ENCODE data around the gene MIOX.

MIOX gene

GRCh38 chr22:50486561-50487289 lies at the start of gene MIOX:
Gene MIOX (plus strand): TSS chr22:50486859. CDS start chr22:50486898, 39 bp downstream.
- TF ChIP-seq CREB1 (IDR thresholded peaks at IDR 0.05; ENCODE audit: low read depth), result no peak
- TF ChIP-seq ZBTB7A (IDR thresholded peaks at IDR 0.05; ENCODE audit: low read depth), result 0 out of 2 replicates have a peak, but pooled peaks have one; percentile 2

- no peak for TF ChIP-seq FOXM1 (IDR thresholded peaks at IDR 0.05; ENCODE audit: borderline replicate concordance, low read depth)
- no peak for TF ChIP-seq EP300 (IDR thresholded peaks at IDR 0.05; ENCODE audit: borderline replicate concordance)
- TF ChIP-seq RAD21 (IDR thresholded peaks at IDR 0.05; ENCODE audit: low read depth), result no peak
- TF ChIP-seq TCF12 (IDR thresholded peaks at IDR 0.05; ENCODE audit: low read depth), result no peak
- no peak for TF ChIP-seq EGR1 (IDR thresholded peaks at IDR 0.05)
- no peak for TF ChIP-seq NFIC (IDR thresholded peaks at IDR 0.05)
- TF ChIP-seq CEBPB (IDR thresholded peaks at IDR 0.05), result no peak
- TF ChIP-seq REST (IDR thresholded peaks at IDR 0.05; ENCODE audit: low read depth), result no peak
- TF ChIP-seq TEAD4 (IDR thresholded peaks at IDR 0.05), result no peak
- TF ChIP-seq ZBTB7A (IDR thresholded peaks at IDR 0.05; ENCODE audit: low read depth), result no peak
- TF ChIP-seq MAX (IDR thresholded peaks at IDR 0.05), result no peak
- TF ChIP-seq USF1 (IDR thresholded peaks at IDR 0.05), result no peak
- no peak for TF ChIP-seq YY1 (IDR thresholded peaks at IDR 0.05; ENCODE audit: low read depth)
- no peak for TF ChIP-seq CREB1 (IDR thresholded peaks at IDR 0.05; ENCODE audit: low read depth)
- no peak for TF ChIP-seq TAF1 (IDR thresholded peaks at IDR 0.05; ENCODE audit: low read depth)
Measured at GRCh38 chr22:50437511-50438304, 49.0 kb upstream of the MIOX start.

GRCh38 chr22:50438305-50439275 lies 48.1 kb upstream of the MIOX start:
- TF ChIP-seq MAX (IDR thresholded peaks at IDR 0.05) (no peak), CREB1 (IDR thresholded peaks at IDR 0.05; ENCODE audit: low read depth) (no peak), CEBPB (IDR thresholded peaks at IDR 0.05) (no peak), EGR1 (IDR thresholded peaks at IDR 0.05) (no peak), TEAD4 (IDR thresholded peaks at IDR 0.05) (no peak), FOXM1 (IDR thresholded peaks at IDR 0.05; ENCODE audit: borderline replicate concordance, low read depth) (no peak), TAF1 (IDR thresholded peaks at IDR 0.05; ENCODE audit: low read depth) (no peak), TCF12 (IDR thresholded peaks at IDR 0.05; ENCODE audit: low read depth) (no peak), NFIC (IDR thresholded peaks at IDR 0.05) (no peak)

GRCh38 chr22:50439314-50439870 lies 47.3 kb upstream of the MIOX start:
- TF ChIP-seq FOXM1 (IDR thresholded peaks at IDR 0.05; ENCODE audit: borderline replicate concordance, low read depth), result no peak

- TF ChIP-seq NFIC (IDR thresholded peaks at IDR 0.05) (no peak), YY1 (IDR thresholded peaks at IDR 0.05; ENCODE audit: low read depth) (no peak), TCF12 (IDR thresholded peaks at IDR 0.05; ENCODE audit: low read depth) (no peak), USF1 (IDR thresholded peaks at IDR 0.05) (no peak), EGR1 (IDR thresholded peaks at IDR 0.05) (no peak), TEAD4 (IDR thresholded peaks at IDR 0.05) (no peak), CREB1 (IDR thresholded peaks at IDR 0.05; ENCODE audit: low read depth) (no peak), FOXM1 (IDR thresholded peaks at IDR 0.05; ENCODE audit: borderline replicate concordance, low read depth) (no peak), TAF1 (IDR thresholded peaks at IDR 0.05; ENCODE audit: low read depth) (no peak), RAD21 (IDR thresholded peaks at IDR 0.05; ENCODE audit: low read depth) (no peak), ZBTB7A (IDR thresholded peaks at IDR 0.05; ENCODE audit: low read depth) (no peak), REST (IDR thresholded peaks at IDR 0.05; ENCODE audit: low read depth) (no peak), MAX (IDR thresholded peaks at IDR 0.05) (no peak), CEBPB (IDR thresholded peaks at IDR 0.05) (no peak), EP300 (IDR thresholded peaks at IDR 0.05; ENCODE audit: borderline replicate concordance) (no peak)
Measured at GRCh38 chr22:50439871-50440331, 46.8 kb upstream of the MIOX start.

Measured in Ishikawa (cell line).